SU-DHL-6 (cell line): Measurements from ENCODE around the gene SLC28A2.
"Not testable (repeated sequence)": the region's sequence is repeated elsewhere in the genome, so short reads cannot be mapped to it uniquely, and the experiment has no call there.

Experiments
- H2AFZ ChIP-seq: fragments of 200-600 bp; sonication (generic); 2 replicates; pipeline ENCODE4 v1.6.1; 2014; ENCODE audit warnings: low read depth, mild to moderate bottlenecking, moderate library complexity, mixed read lengths, antibody characterized with exemption, low read length; ENCODE audit not compliant: severe bottlenecking
- H3F3A ChIP-seq: fragments of 200-600 bp; shearing (Covaris generic); 2 replicates; pipeline ENCODE4 v1.6.0; 2016; ENCODE audit warnings: antibody characterized with exemption, mild to moderate bottlenecking; ENCODE audit not compliant: insufficient read depth
- H3K27ac ChIP-seq: fragments of 200-600 bp; sonication (generic); 2 replicates; pipeline ENCODE4 v1.5.1; 2016; ENCODE audit warnings: low read depth, mild to moderate bottlenecking, low read length, moderate library complexity, mixed read lengths
- H3K27me3 ChIP-seq: fragments of 200-600 bp; sonication (generic), shearing (Covaris generic); 2 replicates; pipeline ENCODE4 v1.6.0; 2014; ENCODE audit warnings: mild to moderate bottlenecking, low read length
- H3K36me3 ChIP-seq: fragments of 200-600 bp; sonication (generic); 2 replicates; pipeline ENCODE4 v1.6.1; 2014; ENCODE audit warnings: mild to moderate bottlenecking, low read length, mixed read lengths
- H3K4me2 ChIP-seq: fragments of 300-600, 200-600 bp; shearing (Covaris generic), sonication (generic); 2 replicates; pipeline ENCODE4 v1.6.0; 2014; ENCODE audit warnings: low read length, low read depth, mild to moderate bottlenecking; ENCODE audit not compliant: poor library complexity, severe bottlenecking
- H3K4me3 ChIP-seq: fragments of 200-600 bp; sonication (generic); 2 replicates; pipeline ENCODE4 v1.5.1; 2014; ENCODE audit warnings: antibody characterized with exemption, low read length, mild to moderate bottlenecking, mixed read lengths; ENCODE audit not compliant: insufficient read depth, poor library complexity, severe bottlenecking
- H3K79me2 ChIP-seq: fragments of 200-600 bp; sonication (generic); 2 replicates; pipeline ENCODE4 v1.6.1; 2014; ENCODE audit warnings: mild to moderate bottlenecking, low read length, moderate library complexity; ENCODE audit not compliant: insufficient read depth
- H3K9ac ChIP-seq: fragments of 200-600 bp; sonication (generic); 2 replicates; pipeline ENCODE4 v1.7.0; 2014; ENCODE audit warnings: mild to moderate bottlenecking, low read length
- H3K9me2 ChIP-seq: fragments of 200-600 bp; sonication (generic); replicated peaks from 2 replicates; pipeline ENCODE4 v1.6.1; 2014; ENCODE audit warnings: low read length; ENCODE audit not compliant: insufficient read depth
- H3K9me3 ChIP-seq: fragments of 200-600 bp; sonication (generic); 2 replicates; pipeline ENCODE4 v1.6.1; 2014; ENCODE audit warnings: low read length, mixed read lengths; ENCODE audit not compliant: insufficient read depth
- H4K20me1 ChIP-seq: fragments of 200-600 bp; sonication (generic); 2 replicates; pipeline ENCODE4 v1.6.1; 2014; ENCODE audit warnings: low read depth, mild to moderate bottlenecking, antibody characterized with exemption, low read length, moderate library complexity, mixed read lengths
- CTCF ChIP-seq: fragments of 200-600 bp; sonication (generic); IDR thresholded peaks from one replicate; pipeline ENCODE4 v1.5.1; 2017; ENCODE audit warnings: antibody characterized with exemption, mild to moderate bottlenecking, low read length, moderate library complexity; ENCODE audit not compliant: insufficient read depth, poor library complexity, severe bottlenecking
- EZH2phosphoT487 ChIP-seq: fragments of 200-600 bp; sonication (generic), shearing (Covaris generic); conservative IDR thresholded peaks from 2 replicates; pipeline ENCODE4 v1.6.1; 2018; ENCODE audit warnings: mild to moderate bottlenecking, antibody characterized with exemption, low read length, moderate library complexity, mixed read lengths

Gene SLC28A2

GRCh38 chr15:45253330-45253729, 1.3 kb downstream of the SLC28A2 start:
- H3K79me2 ChIP-seq, result no peaks in the 10 kb centered on the region
- no peak for TF ChIP-seq EZH2phosphoT487
- no peak for TF ChIP-seq CTCF
- H3K4me3 ChIP-seq, result no peak overlapping the region
- no peaks in the 10 kb centered on the region for H3K9me3 ChIP-seq
- no peaks in the 10 kb centered on the region for H3K36me3 ChIP-seq
- H3K9me2 ChIP-seq, result no peaks in the 10 kb centered on the region
- H3K9ac ChIP-seq, result no peak overlapping the region
- H4K20me1 ChIP-seq, result no peaks in the 10 kb centered on the region
- H3K4me2 ChIP-seq, result no peak overlapping the region
- no peaks in the 10 kb centered on the region for H3F3A ChIP-seq
- no peak overlapping the region for H2AFZ ChIP-seq
- H3K27ac ChIP-seq, result no peak overlapping the region
- no peaks in the 10 kb centered on the region for H3K27me3 ChIP-seq

GRCh38 chr15:45254405-45254804, 2.4 kb downstream of the SLC28A2 start:
- Histone ChIP-seq H3K4me3 (no peak overlapping the region), H3K27me3 (no peaks in the 10 kb centered on the region), H3K9me3 (no peaks in the 10 kb centered on the region), H4K20me1 (no peaks in the 10 kb centered on the region), H2AFZ (no peak overlapping the region), H3K9me2 (no peaks in the 10 kb centered on the region), H3F3A (no peaks in the 10 kb centered on the region), H3K4me2 (no peak overlapping the region), H3K79me2 (no peaks in the 10 kb centered on the region), H3K36me3 (no peaks in the 10 kb centered on the region), H3K9ac (no peak overlapping the region), H3K27ac (no peak overlapping the region)
- no peak for TF ChIP-seq EZH2phosphoT487
- TF ChIP-seq CTCF, result no peak

- not testable (repeated sequence) for H3K27me3 ChIP-seq, H3K9me2 ChIP-seq, H3K4me2 ChIP-seq, H3K9ac ChIP-seq, H4K20me1 ChIP-seq, H3K79me2 ChIP-seq, H3K36me3 ChIP-seq, H3K27ac ChIP-seq, H3K9me3 ChIP-seq, H3K4me3 ChIP-seq, H3F3A ChIP-seq, H2AFZ ChIP-seq
Measured at GRCh38 chr15:45254824-45255223, 2.8 kb downstream of the SLC28A2 start.

GRCh38 chr15:45259796-45260195, 7.8 kb downstream of the SLC28A2 start:
- Histone ChIP-seq H3K4me2 (no peak overlapping the region), H2AFZ (no peak overlapping the region)

More at GRCh38 chr15:45259796-45260195, 7.8 kb downstream of the SLC28A2 start:
- TF ChIP-seq CTCF (no peak), EZH2phosphoT487 (no peak)
- Histone ChIP-seq H3K9me2 (no peaks in the 10 kb centered on the region), H3F3A (no peaks in the 10 kb centered on the region), H3K27me3 (no peaks in the 10 kb centered on the region), H3K27ac (no peak overlapping the region), H3K9ac (no peak overlapping the region), H3K4me3 (no peak overlapping the region), H3K79me2 (no peaks in the 10 kb centered on the region), H4K20me1 (no peaks in the 10 kb centered on the region), H3K36me3 (no peaks in the 10 kb centered on the region), H3K9me3 (no peaks in the 10 kb centered on the region)
